G401 (cell line): ENCODE results near the gene ARHGAP20. TPM values are rescaled to one million over a fixed set of nuclear protein-coding genes. Genes with fewer than 3 reads are reported as not detected.

Experiments
- DNase-seq: peaks from one replicate; pipeline ENCODE4 v3.0.0-alpha.2; 2015; ENCODE audit warnings: low spot score
- in situ Hi-C: cut with HindIII; loops from 2 replicates; pipeline ENCODE4 v1.10.0; 2016; ENCODE audit warnings: low sequenced_read_pairs, mixed read lengths
- total RNA-seq: library from RNA; depleted of rRNA; stranded (reverse); fragments of >200 nt; shearing (Covaris generic); gene quantifications from 2 replicates; pipeline ENCODE4 v1.2.3, GENCODE V29; 2014; rRNA removed

ARHGAP20 gene
- total RNA-seq = not detected in 2 replicates

GRCh38 chr11:110711776-110712658 is at the start of gene ARHGAP20:
Gene ARHGAP20 (minus strand): TSS chr11:110712437. CDS start chr11:110712231, 206 bp downstream.
- in situ Hi-C loops = no loop called here

GRCh38 chr11:110761991-110762390 is 49.8 kb upstream of the ARHGAP20 start:
- no peak for DNase-seq
- in situ Hi-C loops = no loop called here

More at GRCh38 chr11:110711776-110712658, at the start of gene ARHGAP20:
- DNase-seq = peak; percentile 71

- no peak for DNase-seq
- in situ Hi-C loops = no loop called here
Measured at GRCh38 chr11:110761131-110761530, 48.9 kb upstream of the ARHGAP20 start.

- in situ Hi-C loops = no loop called here
- no peak for DNase-seq
Measured at GRCh38 chr11:110759972-110760381, 47.7 kb upstream of the ARHGAP20 start.

GRCh38 chr11:110757962-110758755 is 45.9 kb upstream of the ARHGAP20 start:
- in situ Hi-C loops = no loop called here
- no peak for DNase-seq

GRCh38 chr11:110757066-110757465 is 44.8 kb upstream of the ARHGAP20 start:
- no peak for DNase-seq
- in situ Hi-C loops = no loop called here

GRCh38 chr11:110755941-110756340 is 43.7 kb upstream of the ARHGAP20 start:
- in situ Hi-C loops = no loop called here
- no peak for DNase-seq

- in situ Hi-C loops = no loop called here
- DNase-seq = no peak
Measured at GRCh38 chr11:110752890-110753289, 40.7 kb upstream of the ARHGAP20 start.

GRCh38 chr11:110750100-110750499 is 37.9 kb upstream of the ARHGAP20 start:
- in situ Hi-C loops = no loop called here
- DNase-seq = no peak

- no peak for DNase-seq
- in situ Hi-C loops = no loop called here
Measured at GRCh38 chr11:110747531-110747930, 35.3 kb upstream of the ARHGAP20 start.

- in situ Hi-C loops = no loop called here
- no peak for DNase-seq
Measured at GRCh38 chr11:110738641-110739040, 26.4 kb upstream of the ARHGAP20 start.

- in situ Hi-C loops = no loop called here
- DNase-seq = no peak
Measured at GRCh38 chr11:110737593-110737992, 25.4 kb upstream of the ARHGAP20 start.

GRCh38 chr11:110736171-110736553 is 23.9 kb upstream of the ARHGAP20 start:
- in situ Hi-C loops = no loop called here

GRCh38 chr11:110735455-110736170 is 23.4 kb upstream of the ARHGAP20 start:
- in situ Hi-C loops = no loop called here
- no peak for DNase-seq

More at GRCh38 chr11:110736171-110736553, 23.9 kb upstream of the ARHGAP20 start:
- no peak for DNase-seq

GRCh38 chr11:110734790-110735189 is 22.6 kb upstream of the ARHGAP20 start:
- in situ Hi-C loops = no loop called here
- DNase-seq = no peak

- in situ Hi-C loops = no loop called here
- no peak for DNase-seq
Measured at GRCh38 chr11:110730773-110731172, 18.5 kb upstream of the ARHGAP20 start.

- in situ Hi-C loops = no loop called here
Measured at GRCh38 chr11:110728883-110729282, 16.6 kb upstream of the ARHGAP20 start.

GRCh38 chr11:110728476-110728875 is 16.2 kb upstream of the ARHGAP20 start:
- in situ Hi-C loops = no loop called here
- DNase-seq = no peak

More at GRCh38 chr11:110728883-110729282, 16.6 kb upstream of the ARHGAP20 start:
- DNase-seq = no peak

- no peak for DNase-seq
- in situ Hi-C loops = no loop called here
Measured at GRCh38 chr11:110724358-110724757, 12.1 kb upstream of the ARHGAP20 start.
